ENCODE data around the gene EIF2AK3. TPM values are rescaled to one million over a fixed set of nuclear protein-coding genes. Genes with fewer than 3 reads are reported as not detected.

EIF2AK3 gene
- total and polyA plus RNA-seq, 10 of the 15 experiments (the other 5 are each of a cell fraction or from before 2014, with no cell fraction given), result 5.0 to 44.7 (median 22.4) TPM

GRCh38 chr2:88608184-88608583 is 19.1 kb downstream of the EIF2AK3 start:
- Histone ChIP-seq H3K27me3 (replicated peaks in 1 of 2; ENCODE audit: control insufficient read depth in 2 of 2, insufficient read depth in 2 of 2, low read length in 1 of 2) (no peaks in the 10 kb centered on the region), H3K4me2 (ENCODE audit: control insufficient read depth, insufficient read depth) (no peak overlapping the region; the same call in 1 of the 2 replicates), H3K4me1 (ENCODE audit: control insufficient read depth, insufficient read depth, low read length) (peaks cover 45% of the 10 kb centered on the region), H3K9me3 (replicated peaks; ENCODE audit: control insufficient read depth, insufficient read depth, low read length) (no peaks in the 10 kb centered on the region), H2AFZ (ENCODE audit: control insufficient read depth, low read depth, low read length) (no peak overlapping the region), H3K9ac (ENCODE audit: control insufficient read depth, insufficient read depth, low read length) (no peak overlapping the region), H3K36me3 (ENCODE audit: control insufficient read depth in 2 of 2, insufficient read depth in 2 of 2, low read length in 1 of 2) (peaks cover 0 to 22% of the 10 kb centered on the region in 2 experiments; a peak in 2 of 4 replicates), H3K27ac (ENCODE audit: control insufficient read depth, insufficient read depth) (peak overlapping the region; percentile 66), H3K4me3 (no peak overlapping the region), H4K20me1 (ENCODE audit: control insufficient read depth, insufficient read depth) (no peaks in the 10 kb centered on the region), H3K79me2 (ENCODE audit: control insufficient read depth, insufficient read depth, low read length) (peaks cover 65% of the 10 kb centered on the region)
- ChIA-PET RAD21 (ENCODE audit: unreplicated experiment) (interaction anchor here (1.2 to 5.6 kb wide), 10 partner anchors 8 to 65 kb away, joined by 3 to 45 read pairs (median 10); partner anchors contain the start of gene EIF2AK3), CTCF (interaction anchor here (1.0 to 5.8 kb wide), 5 partner anchors 11 to 59 kb away, joined by 4 to 36 read pairs (median 6); partner anchors contain the start of gene EIF2AK3), SMC1A (ENCODE audit: uncharacterized antibody, unreplicated experiment) (interaction anchor here (0.6 to 14.0 kb wide), 10 partner anchors 11 to 85 kb away, joined by 3 to 231 read pairs (median 8); no protein-coding TSS in a partner anchor), POLR2A (interaction anchor here (0.7 to 5.6 kb wide), 6 partner anchors 8 to 280 kb away, joined by 3 to 73 read pairs (median 17); partner anchors contain the start of gene EIF2AK3)
- FAIRE-seq (no peak), ATAC-seq (peak; percentile 50), DNase-seq (ENCODE audit: low read depth, low spot score) (no peak)
- intact Hi-C loops (cut with micrococcal nuclease; ENCODE audit: unreplicated experiment) (no loop called here), in situ Hi-C loops (cut with MboI) (loop anchor here (5.0 kb wide), 1 partner anchor 234 kb away; no protein-coding TSS in a partner anchor)
- BruUV-seq (replicated peaks), result no TSS peak
- 51% methylated on average over 3 of the region's 3 CpGs for WGBS (ENCODE audit: insufficient coverage, insufficient replicate concordance, low lambda C conversion rate, missing lambda C conversion rate)
- TF ChIP-seq BHLHE40 (IDR thresholded peaks at IDR 0.05; ENCODE audit: borderline replicate concordance in 1 of 2, low read depth in 2 of 2, low read length in 1 of 2) (peak; percentile 35 to 81; a peak in 3 of 4 replicates), RFX5 (IDR thresholded peaks at IDR 0.05; ENCODE audit: low read depth, low read length) (no peak), ZBED1 (IDR thresholded peaks at IDR 0.05; ENCODE audit: borderline replicate concordance) (0 out of 2 replicates have a peak, but pooled peaks have one; percentile 36), HDAC2 (IDR thresholded peaks at IDR 0.05) (no peak), RAD21 (IDR thresholded peaks at IDR 0.05; ENCODE audit: insufficient read depth, low read depth, low read length) (no peak), ZNF687 (IDR thresholded peaks at IDR 0.05) (peak; percentile 92), ZNF217 (IDR thresholded peaks at IDR 0.05) (no peak), NFYA (IDR thresholded peaks at IDR 0.05; ENCODE audit: borderline replicate concordance, low read depth, low read length) (no peak), BCLAF1 (IDR thresholded peaks at IDR 0.05) (no peak), NFXL1 (IDR thresholded peaks at IDR 0.05; ENCODE audit: borderline replicate concordance) (no peak), ZNF592 (IDR thresholded peaks at IDR 0.05) (0 out of 2 replicates have a peak, but pooled peaks have one; percentile 11)
